ENCODE measurements around the gene GFRA1.

Gene GFRA1

GRCh38 chr10:116097239-116097784 is 175.7 kb downstream of the GFRA1 start:
- DNase-seq: no peak

GRCh38 chr10:116096526-116096925 is 176.5 kb downstream of the GFRA1 start:
- DNase-seq: no peak

GRCh38 chr10:116094356-116094755 is 178.7 kb downstream of the GFRA1 start:
- DNase-seq: no peak

- no peak for DNase-seq
Measured at GRCh38 chr10:116093031-116093430, 180.0 kb downstream of the GFRA1 start.

GRCh38 chr10:116088985-116089384 is 184.0 kb downstream of the GFRA1 start:
- DNase-seq: no peak

GRCh38 chr10:116085323-116085722 is 187.7 kb downstream of the GFRA1 start:
- DNase-seq: no peak

GRCh38 chr10:116084161-116084560 is 188.8 kb downstream of the GFRA1 start:
- peak; percentile 42 for DNase-seq

GRCh38 chr10:116083226-116083762 is 189.7 kb downstream of the GFRA1 start:
- no peak for DNase-seq

GRCh38 chr10:116082762-116083161 is 190.2 kb downstream of the GFRA1 start:
- no peak for DNase-seq

- DNase-seq: no peak
Measured at GRCh38 chr10:116082206-116082605, 190.8 kb downstream of the GFRA1 start.

GRCh38 chr10:116080553-116080952 is 192.5 kb downstream of the GFRA1 start:
- no peak for DNase-seq

GRCh38 chr10:116079355-116079754 is 193.7 kb downstream of the GFRA1 start:
- DNase-seq: no peak

GRCh38 chr10:116076621-116077020 is 196.4 kb downstream of the GFRA1 start:
- peak; percentile 9 for DNase-seq

- DNase-seq: no peak
Measured at GRCh38 chr10:116073510-116073909, 199.5 kb downstream of the GFRA1 start.

GRCh38 chr10:116073001-116073400 is 200.0 kb downstream of the GFRA1 start:
- DNase-seq: no peak

- no peak for DNase-seq
Measured at GRCh38 chr10:116071453-116072148, 201.4 kb downstream of the GFRA1 start.

GRCh38 chr10:116070743-116071320 is 202.2 kb downstream of the GFRA1 start:
- DNase-seq: no peak

- no peak for DNase-seq
Measured at GRCh38 chr10:116069856-116070255, 203.2 kb downstream of the GFRA1 start.

GRCh38 chr10:116067825-116068224 is 205.2 kb downstream of the GFRA1 start:
- no peak for DNase-seq

- no peak for DNase-seq
Measured at GRCh38 chr10:116063107-116063506, 209.9 kb downstream of the GFRA1 start.

GRCh38 chr10:116060864-116061263 is 212.1 kb downstream of the GFRA1 start:
- no peak for DNase-seq

GRCh38 chr10:116059320-116059719 is 213.7 kb downstream of the GFRA1 start:
- DNase-seq: no peak

GRCh38 chr10:116056445-116057293 is 216.3 kb downstream of the GFRA1 start:
- DNase-seq: no peak

Measured in KG1 (cell line).